Hematopoietic multipotent progenitor cell treated with erythropoietin and hydrocortisone succinate and interleukin-3 and kit ligand, for 8 days (in vitro differentiated cells): ENCODE measurements around the gene ZNF780A.
A peak's percentile ranks its signal among the peaks of the same experiment; 100 is the strongest.
"Not testable (repeated sequence)": the region's sequence is repeated elsewhere in the genome, so short reads cannot be mapped to it uniquely, and the experiment has no call there.

ENCODE experiments used
- DNase-seq: peaks from one replicate; pipeline ENCODE4 v3.0.0-alpha.2; 2015

ZNF780A gene

DNA sequence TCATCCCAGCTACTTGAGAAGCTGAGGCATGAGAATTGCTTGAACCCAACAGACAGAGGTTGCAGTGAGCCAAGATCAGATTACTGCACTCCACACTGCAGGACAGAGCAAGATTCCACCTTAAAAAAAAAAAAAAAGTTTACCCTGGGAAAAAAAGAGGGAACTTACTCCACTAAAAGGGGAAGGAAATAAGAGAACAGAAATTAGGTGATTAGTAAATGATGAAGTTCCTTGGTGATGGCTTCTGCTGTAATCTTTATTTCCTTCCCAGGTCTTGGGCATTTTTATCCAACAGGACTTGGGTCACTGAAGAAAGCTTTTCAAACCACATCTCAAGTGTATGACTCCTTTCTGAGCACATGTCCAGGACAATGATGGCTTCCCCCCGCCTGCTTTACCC is 9.3 kb downstream of the ZNF780A start:
- DNase-seq, result no peak

DNA sequence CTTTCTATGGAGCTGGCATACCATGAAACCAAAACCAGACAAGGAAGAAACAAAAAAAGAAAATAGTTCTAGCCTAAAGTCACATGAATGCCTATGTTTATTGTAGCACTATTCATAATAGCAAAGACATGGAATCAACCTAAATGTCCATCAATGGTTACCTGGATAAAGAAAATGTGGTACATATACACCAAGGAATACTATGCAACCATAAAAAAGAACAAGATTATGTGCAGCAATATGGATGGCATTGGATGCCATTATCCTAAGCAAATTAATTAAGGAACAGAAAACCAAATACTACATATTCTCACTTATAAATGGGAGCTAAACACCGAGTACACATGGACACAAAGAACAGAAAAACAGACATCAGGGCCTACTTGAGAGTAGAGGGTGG is 10.5 kb downstream of the ZNF780A start:
- no peak for DNase-seq

- no peak for DNase-seq
Observed at GRCh38 chr19:40078377-40078776, 12.4 kb downstream of the ZNF780A start.

- DNase-seq, result no peak
Observed at GRCh38 chr19:40070058-40070457, 20.7 kb downstream of the ZNF780A start.

DNA sequence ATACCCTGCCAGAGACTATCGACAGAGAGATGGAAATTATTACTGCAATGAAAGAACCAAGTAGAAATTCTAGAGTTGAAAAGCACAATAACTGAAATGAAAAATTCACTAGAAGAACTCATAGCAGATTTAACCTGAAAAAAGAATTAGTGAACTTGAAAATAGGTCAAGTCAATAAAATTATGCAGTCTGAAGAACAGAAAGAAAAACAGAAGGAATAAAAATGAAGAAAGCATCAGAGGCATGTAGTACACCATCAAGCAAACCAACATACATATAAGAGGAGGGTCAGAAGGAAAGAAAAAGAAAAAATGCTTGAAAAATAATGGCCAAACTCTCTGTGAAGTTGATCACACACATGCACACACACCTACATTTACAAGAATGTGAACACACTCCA is 31.1 kb downstream of the ZNF780A start:
- no peak for DNase-seq

DNA sequence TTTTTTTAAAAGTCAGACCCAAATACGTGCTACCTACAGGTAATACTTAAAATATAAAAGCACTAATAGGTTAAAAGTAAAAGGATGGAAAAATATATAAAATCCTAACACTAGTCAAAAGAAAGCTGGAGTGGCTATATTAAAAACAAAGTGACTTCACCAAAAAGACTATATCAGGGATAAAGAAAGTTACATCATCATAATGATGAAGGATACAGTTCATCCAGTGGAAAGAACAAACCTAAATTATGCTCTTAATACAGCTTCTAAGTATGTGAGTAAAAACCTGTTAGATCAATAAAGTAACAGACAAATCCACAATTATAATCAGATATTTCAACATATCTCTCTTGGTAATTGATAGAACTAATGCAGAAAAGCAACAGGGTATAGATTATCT is 33.6 kb downstream of the ZNF780A start:
- no peak for DNase-seq

DNA sequence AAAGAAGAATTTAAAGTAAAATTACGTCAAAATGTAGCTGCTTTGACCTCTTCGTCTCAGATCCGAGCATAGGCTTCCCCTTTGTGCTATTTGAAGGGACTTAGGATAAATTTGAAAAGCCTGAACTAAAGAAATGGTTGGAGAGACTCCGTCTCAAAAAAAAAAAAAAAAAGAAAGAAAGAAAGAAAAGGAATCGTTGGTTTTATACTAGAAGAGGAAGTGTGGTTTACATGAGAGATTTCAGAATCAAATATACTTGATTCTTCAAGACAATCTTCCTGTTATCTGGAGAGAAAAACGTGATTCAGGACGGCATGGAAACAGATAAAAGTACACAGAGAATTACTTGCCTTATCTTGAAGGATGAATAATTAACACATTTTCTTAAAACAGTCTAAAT is 34.2 kb downstream of the ZNF780A start:
- DNase-seq, result peak; percentile 24

- DNase-seq, result peak; percentile 75
Observed at GRCh38 chr19:40055832-40056504, 34.8 kb downstream of the ZNF780A start, which contains the start of gene ZNF780B. ZNF780B (minus strand) TSS chr19:40056231; CDS start chr19:40050332, 5,899 bp downstream.

- DNase-seq, result no peak
Observed at GRCh38 chr19:40055049-40055448, 35.7 kb downstream of the ZNF780A start.

DNA sequence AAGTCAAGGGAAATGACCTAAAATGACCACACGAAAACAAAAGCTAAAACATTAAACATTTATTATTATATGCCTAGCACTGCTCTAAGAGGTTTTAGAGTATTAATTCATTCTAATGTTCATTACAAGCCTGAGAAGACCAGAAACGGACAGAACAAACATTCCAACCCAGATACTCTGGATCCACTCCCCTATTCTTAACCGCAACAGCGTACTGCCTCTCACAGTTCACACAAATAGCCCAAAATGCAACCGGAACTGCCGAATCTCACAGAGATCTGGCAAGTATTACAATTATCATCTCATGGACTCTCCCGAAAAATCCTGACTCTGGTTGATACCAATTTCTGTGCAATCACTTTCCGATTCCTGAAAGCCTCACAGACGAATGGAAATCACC is 36.1 kb downstream of the ZNF780A start:
- DNase-seq, result no peak

DNA sequence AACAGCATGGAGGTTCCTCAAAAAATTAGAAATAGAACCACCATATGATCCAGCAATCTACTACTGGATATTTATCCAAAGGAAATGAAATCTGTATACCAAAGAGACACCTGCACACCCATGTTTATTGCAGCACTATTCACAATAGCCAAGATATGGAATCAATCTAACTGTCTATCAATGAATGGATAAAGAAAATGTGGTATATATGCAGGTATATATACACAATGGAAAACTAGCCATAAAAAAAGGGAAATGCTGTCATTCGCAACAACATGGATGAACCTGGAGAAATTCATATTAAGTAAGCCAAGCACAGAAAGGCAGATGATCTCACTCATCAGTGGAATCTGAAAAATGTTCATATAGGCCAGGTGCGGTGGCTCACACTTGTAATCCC is 37.3 kb downstream of the ZNF780A start:
- DNase-seq, result no peak

DNA sequence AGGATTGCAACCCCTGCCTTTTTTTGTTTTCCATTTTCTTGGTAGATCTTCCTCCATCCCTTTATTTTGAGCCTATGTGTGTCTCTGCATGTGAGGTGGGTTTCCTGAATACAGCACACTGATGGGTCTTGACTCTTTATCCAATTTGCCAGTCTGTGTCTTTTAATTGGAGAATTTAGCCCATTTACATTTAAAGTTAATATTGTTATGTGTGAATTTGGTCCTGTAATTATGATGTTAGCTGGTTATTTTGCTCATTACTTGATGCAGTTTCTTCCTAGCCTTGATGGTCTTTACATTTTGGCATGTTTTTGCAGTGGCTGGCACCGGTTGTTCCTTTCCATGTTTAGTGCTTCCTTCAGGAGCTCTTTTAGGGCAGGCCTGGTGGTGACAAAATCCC is 49.0 kb downstream of the ZNF780A start:
- not testable (repeated sequence) for DNase-seq

GRCh38 chr19:40038047-40038446 is 52.7 kb downstream of the ZNF780A start:
- DNase-seq, result not testable (repeated sequence)

DNA sequence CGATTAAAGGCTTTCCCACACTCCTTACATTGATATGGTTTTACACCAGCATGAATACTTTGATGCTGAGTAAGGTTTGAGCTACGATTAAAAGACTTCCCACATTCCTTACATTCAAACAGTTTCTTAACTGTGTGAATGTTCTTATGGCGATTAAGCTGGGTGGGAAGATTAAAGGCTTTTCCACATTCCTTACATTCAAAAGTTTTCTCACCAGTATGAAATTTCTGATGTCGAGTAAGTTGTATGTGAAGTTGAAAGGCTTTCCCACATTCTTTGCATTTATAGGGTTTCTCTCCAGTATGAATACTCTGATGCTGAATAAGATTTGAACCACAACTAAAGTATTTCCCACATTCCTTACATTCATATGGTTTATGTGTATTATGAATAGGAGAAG is 54.7 kb downstream of the ZNF780A start:
- no peak for DNase-seq

GRCh38 chr19:40033989-40034560 is 56.7 kb downstream of the ZNF780A start:
- no peak for DNase-seq

DNA sequence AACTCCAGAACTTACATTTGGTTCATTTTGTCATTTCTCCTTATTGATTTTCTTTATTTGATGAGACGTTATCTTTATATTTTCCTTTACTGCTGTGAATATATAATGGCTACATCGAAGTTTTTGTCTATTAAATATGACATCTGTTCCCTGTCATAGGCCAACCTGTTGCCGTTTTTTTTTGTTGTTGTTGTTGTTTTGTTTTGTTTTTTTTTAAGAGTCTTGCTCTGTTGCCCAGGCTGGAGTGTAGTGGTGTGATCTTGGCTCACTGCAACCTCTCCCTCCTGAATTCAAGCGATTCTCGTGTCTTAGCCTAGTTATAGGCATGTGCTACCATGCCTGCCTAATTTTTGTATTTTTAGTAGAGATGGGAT is 64.2 kb downstream of the ZNF780A start:
- no peak for DNase-seq

DNA sequence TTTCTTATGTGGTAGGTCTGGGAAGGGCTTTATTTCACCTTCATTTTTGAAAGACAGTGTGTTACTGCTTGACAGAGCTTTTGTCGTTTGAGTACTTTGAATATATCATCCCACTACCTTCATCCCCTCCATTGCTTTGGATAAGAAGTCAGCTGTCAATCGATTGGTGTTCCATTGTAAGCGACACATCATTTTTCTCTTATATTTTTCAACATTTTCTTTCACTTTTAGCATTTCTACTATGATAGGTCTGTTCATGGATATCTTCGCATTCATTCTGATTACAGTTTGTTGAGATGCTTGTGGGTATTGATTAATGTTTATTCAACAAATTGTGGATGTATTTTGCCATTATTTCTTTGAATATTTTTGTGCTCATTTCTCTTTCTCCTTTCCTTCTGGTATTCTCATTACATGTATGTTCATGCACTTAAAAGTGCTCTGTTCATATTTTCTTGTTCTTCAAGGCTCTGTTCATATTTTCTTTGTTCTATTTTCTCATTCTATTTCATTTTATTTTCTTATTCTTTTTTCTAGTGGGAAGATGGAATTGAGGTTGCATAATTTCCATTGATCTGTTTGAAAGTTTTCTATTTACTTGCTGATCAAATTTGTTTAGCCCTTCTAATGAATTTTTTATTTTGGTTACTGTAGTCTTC is 64.7 kb downstream of the ZNF780A start:
- DNase-seq, result no peak

DNA sequence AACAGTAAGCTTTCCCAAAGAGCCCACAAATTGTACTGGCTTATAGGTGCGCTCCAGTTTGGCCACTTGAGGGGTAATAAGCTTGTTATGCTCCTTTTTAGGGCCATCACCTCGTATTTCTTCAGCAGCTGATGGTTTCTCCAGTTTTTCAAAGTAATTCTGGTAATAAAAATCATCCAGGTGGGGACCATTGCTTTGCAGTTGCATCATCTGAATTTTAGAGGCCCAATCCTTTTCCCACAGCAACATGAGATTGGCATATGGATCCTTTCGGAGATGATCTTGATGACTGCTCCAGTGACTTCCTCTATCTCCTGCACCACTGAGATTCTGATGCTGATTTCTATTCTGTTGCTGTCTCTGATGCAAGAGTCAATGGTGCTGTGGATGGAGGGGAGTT is 66.8 kb downstream of the ZNF780A start:
- no peak for DNase-seq
